Stimulated activated naive CD4-positive, alpha-beta T cell (primary cell): Measurements from ENCODE around the gene RNF157.

Source experiments
- DNase-seq, 6 experiments: peaks; one replicate each; lab custom pipeline; 2025; lab: John Stamatoyannopoulos, UW

Gene RNF157

GRCh38 chr17:76240461-76241203 is at the start of gene RNF157:
Gene RNF157, minus strand, starts transcription at chr17:76240493. Its CDS starts 253 bp downstream, at chr17:76240240.
- peak; percentile 51 to 73 (median 60) for DNase-seq

GRCh38 chr17:76281573-76282371 is 41.5 kb upstream of the RNF157 start:
- DNase-seq, result no peak

DNA sequence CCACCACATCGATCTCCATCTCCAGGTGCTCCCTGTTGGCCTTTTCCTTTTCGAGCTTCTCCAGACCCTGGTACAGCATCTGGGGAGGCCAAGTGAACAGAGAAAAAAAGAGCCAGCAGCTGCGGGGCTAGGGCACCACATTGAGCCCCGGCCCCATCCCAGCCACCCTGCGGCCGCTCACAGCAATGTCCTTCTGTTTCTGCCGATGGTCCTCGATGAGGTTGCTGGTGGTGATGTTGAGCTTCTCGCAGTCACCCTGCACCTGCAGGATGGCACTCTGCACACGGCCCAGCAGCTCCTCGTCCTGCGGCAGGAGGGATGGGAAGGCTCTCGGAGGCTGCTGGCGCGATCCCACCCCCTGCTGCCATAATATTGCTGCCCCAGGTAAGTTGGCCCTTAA is 40.4 kb upstream of the RNF157 start:
- no peak for DNase-seq

GRCh38 chr17:76279742-76280287 is 39.5 kb upstream of the RNF157 start:
- DNase-seq, result no peak

GRCh38 chr17:76278952-76279741 is 38.9 kb upstream of the RNF157 start:
- DNase-seq, result peak; percentile 50 to 88 (median 80)

DNA sequence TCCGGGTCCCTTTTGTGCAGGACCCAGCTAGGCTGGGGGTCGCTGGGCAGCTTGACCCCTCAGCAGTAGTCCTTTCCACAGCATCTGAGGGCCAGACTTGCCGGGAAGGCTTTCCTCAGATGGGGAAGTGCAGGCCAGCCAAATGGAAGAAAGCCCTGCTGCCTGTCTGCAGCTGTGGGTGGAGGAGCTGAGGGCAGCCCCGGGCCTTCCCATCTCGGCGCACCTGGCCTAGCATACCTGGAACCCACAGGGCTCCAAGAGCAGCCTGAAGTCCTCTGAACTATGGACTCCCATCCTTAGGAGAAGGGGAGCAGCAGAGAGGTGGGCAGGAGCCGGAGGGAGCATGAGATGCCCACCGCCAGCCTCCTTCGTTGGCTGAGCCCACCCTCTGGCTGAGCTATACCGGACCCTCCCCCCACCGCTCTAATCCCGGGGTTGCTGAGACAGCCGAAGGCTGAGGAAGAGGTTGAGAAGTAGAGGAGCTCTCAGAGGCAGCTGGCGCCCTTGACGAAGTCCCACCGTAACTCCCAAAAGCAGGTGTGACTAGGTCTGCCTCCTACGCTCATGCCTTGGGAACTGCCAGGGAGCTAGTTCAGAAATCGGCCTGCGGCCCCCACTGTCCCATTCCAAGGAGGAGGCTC is 38.1 kb upstream of the RNF157 start:
- no peak for DNase-seq

- no peak for DNase-seq
These were observed 37.3 kb upstream of the RNF157 start for GRCh38 chr17:76277300-76278267.

DNA sequence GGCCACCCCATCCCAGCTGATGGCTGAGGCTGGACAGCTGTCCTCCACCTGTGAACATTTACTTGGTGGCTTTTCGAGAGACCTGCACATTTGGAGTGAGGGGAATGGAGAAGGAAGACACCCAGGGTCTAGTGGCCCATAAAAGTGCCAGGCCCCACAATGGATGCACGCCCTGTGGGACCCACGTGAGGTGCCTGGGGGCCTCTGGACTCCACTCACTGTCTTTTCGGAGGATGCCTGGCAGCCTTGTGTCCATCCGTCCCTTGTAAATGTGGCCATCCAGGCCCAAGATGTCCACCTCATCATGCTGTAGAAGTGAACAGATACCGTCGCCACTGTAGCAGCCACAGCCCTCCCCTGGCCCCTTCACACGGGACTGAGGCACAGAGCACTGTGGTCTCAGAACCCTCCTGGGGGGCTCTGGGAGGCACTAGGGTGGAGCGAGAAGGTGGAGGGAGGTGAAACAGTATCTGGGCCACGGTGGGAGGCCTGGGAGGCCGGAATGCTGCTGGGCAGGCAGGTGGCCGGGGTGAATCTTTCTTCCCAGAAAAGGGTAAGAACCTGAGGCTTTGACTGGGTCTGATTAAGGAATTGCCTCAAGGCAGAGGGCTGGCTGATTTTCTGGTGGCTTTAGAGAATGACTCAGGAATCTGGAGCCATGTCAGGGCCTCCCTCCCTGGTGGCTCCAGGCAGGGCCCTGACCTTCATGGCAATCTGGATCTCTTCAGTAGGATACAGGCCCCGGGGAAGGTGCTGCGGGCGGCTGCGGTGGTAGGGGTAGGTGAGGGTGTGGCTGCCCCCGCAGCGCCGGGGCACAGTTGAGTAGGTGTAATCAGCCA is 36.4 kb upstream of the RNF157 start:
- no peak for DNase-seq

GRCh38 chr17:76276069-76276431 is 35.8 kb upstream of the RNF157 start:
- no peak for DNase-seq

DNA sequence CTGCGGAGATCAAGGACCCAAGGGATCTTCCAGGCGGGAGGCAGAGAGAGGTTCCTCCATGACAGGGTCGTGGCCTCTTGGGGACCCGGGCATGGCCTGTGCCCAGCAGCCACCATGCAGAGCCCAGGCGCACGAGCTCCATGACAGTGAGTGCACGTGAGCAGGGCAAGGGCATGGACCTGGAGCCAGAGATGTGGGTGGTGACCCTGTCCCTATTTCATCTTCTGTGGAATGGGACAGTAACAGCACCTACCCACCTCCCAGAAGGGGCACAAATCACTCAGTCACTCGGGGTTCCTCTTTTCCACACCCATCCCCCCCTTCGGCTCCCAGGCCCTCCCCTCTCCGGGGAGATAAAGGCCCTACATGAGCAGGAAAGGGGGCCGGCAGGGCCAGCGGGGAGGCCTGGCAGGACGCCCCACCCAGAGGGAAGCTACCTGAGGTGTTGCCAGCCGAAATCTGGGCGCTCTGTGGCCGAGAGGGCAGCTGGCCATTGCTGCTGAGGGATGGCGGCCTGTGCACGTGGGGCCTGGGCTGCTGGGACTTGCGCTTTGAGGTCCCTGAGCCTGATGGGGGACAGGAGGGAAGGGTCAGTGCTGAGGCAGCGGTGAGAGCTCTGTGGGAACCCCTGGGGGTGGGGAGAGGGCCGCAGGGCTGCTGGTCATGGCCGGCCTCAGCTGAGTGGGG is 35.2 kb upstream of the RNF157 start:
- DNase-seq, result no peak

GRCh38 chr17:76274112-76274956 is 34.0 kb upstream of the RNF157 start:
- peak in 3 of 6 experiments; percentile 6 to 39 (median 34) for DNase-seq

DNA sequence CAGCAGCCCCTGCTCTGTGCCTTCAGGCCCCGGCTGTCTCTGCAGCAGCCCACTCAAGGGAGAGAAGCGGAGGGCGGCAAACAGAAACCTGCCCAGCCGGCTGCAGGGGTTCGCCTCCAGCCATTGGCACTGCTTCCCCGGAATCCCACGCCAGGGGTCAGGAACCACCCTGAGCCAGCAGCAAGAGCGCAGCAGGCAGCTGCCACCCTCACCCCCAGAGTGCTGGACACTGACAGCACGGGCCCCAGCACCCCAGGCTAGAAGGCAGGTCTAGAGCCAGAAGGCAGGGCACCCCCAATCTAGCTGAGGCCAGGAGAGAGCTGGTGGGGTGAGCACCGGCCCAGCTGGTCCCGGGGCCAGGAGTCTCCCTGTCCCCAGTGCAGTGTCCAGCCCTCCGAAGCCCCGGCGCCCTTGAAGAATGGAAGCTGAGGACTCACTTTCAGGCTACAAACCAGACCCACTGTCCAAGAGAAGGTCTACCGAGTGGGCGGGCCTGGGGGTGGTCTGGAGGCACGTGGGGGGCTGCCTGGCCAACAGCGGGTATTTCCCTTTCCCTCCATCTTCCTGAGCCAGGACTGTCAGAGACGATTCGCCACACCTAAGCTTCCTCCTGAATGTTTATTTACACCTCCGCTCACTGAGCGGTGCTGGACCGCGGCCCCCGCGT is 33.3 kb upstream of the RNF157 start:
- peak in 1 of 6 experiments; percentile 30 for DNase-seq

GRCh38 chr17:76272541-76273444 is 32.5 kb upstream of the RNF157 start:
- DNase-seq, result peak in 4 of 6 experiments; percentile 9 to 67 (median 46)

GRCh38 chr17:76271669-76272540 is 31.6 kb upstream of the RNF157 start:
- peak; percentile 51 to 73 (median 64) for DNase-seq
